ENCODE results near the gene TRMT5. TPM values are rescaled to one million over a fixed set of nuclear protein-coding genes. Genes with fewer than 3 reads are reported as not detected.
A peak's percentile ranks its signal among the peaks of the same experiment; 100 is the strongest.

TRMT5 gene
- 10 to 100 TPM in 2 of 4 donors, 1 to 10 TPM in 2; 5.7 to 14.3 (median 9.8) TPM for total RNA-seq

- Histone ChIP-seq H3K9me3 (no peaks in the 10 kb centered on the region), H3K27ac (peak within 1 kb of the TSS; percentile 77 to 94 (median 86)), H3K27me3 (no peaks in the 10 kb centered on the region), H3K4me1 (peaks cover 0 to 58% (median 24%) of the 10 kb centered on the region in 4 donors), H3K4me3 (peak within 1 kb of the TSS; percentile 69 to 93 (median 84)), H3K36me3 (peaks cover 0 to 20% (median 0%) of the 10 kb centered on the region in 3 donors)
- DNase-seq (ENCODE audit: low spot score in 2 of 2), result peak; percentile 89 to 94
- TF ChIP-seq POLR2A (IDR thresholded peaks at IDR 0.05) (peak in 1 of 2 donors; percentile 44), CTCF (IDR thresholded peaks at IDR 0.05) (peak in 1 of 5 experiments; percentile 54), EP300 (IDR thresholded peaks at IDR 0.05) (peak; percentile 72 to 94)
- WGBS, 2 donors, result 0 to 1% methylated on average over 42 to 59 of the region's 59 CpGs
Observed at GRCh38 chr14:60980811-60981632, at the start of gene TRMT5, which contains the start of gene SLC38A6. Gene TRMT5, minus strand, starts transcription at chr14:60981079. Its CDS starts 106 bp downstream, at chr14:60980973. Gene SLC38A6, plus strand, starts transcription at chr14:60981245. Its CDS starts 33 bp downstream, at chr14:60981278.

GRCh38 chr14:61026526-61026925 lies 45.6 kb upstream of the TRMT5 start:
- H3K36me3 ChIP-seq, result no peaks in the 10 kb centered on the region
- H3K4me1 ChIP-seq, result no peaks in the 10 kb centered on the region
- TF ChIP-seq POLR2A (IDR thresholded peaks at IDR 0.05) (no peak), EP300 (IDR thresholded peaks at IDR 0.05) (no peak), CTCF (IDR thresholded peaks at IDR 0.05) (no peak)
- no peak for DNase-seq (ENCODE audit: low spot score in 2 of 2)
- no peak overlapping the region for H3K4me3 ChIP-seq
- H3K27me3 ChIP-seq, result no peaks in the 10 kb centered on the region
- no peak overlapping the region for H3K27ac ChIP-seq
- WGBS, 2 donors, result 93 to 96% methylated on average over 2 of the region's 2 CpGs
- H3K9me3 ChIP-seq, result no peaks in the 10 kb centered on the region

- WGBS, 2 donors, result 51 to 53% methylated on average over 7 of the region's 7 CpGs
- Histone ChIP-seq H3K27me3 (no peaks in the 10 kb centered on the region), H3K36me3 (no peaks in the 10 kb centered on the region), H3K9me3 (no peaks in the 10 kb centered on the region), H3K4me3 (no peak overlapping the region), H3K4me1 (no peaks in the 10 kb centered on the region), H3K27ac (no peak overlapping the region)
- peak; percentile 68 to 90 (median 79) for TF ChIP-seq CTCF (IDR thresholded peaks at IDR 0.05)
- TF ChIP-seq POLR2A (IDR thresholded peaks at IDR 0.05), result no peak
- TF ChIP-seq EP300 (IDR thresholded peaks at IDR 0.05), result no peak
- peak; percentile 27 to 79 for DNase-seq (ENCODE audit: low spot score in 2 of 2)
Observed at GRCh38 chr14:61025251-61026223, 44.7 kb upstream of the TRMT5 start.

- H3K36me3 ChIP-seq, result peaks cover 0 to 6% (median 0%) of the 10 kb centered on the region in 3 donors
- no peak overlapping the region for H3K4me3 ChIP-seq
- TF ChIP-seq CTCF (IDR thresholded peaks at IDR 0.05) (no peak), EP300 (IDR thresholded peaks at IDR 0.05) (no peak), POLR2A (IDR thresholded peaks at IDR 0.05) (no peak)
- H3K27me3 ChIP-seq, result no peaks in the 10 kb centered on the region
- no peak overlapping the region for H3K27ac ChIP-seq
- DNase-seq (ENCODE audit: low spot score in 2 of 2), result no peak
- no peaks in the 10 kb centered on the region for H3K4me1 ChIP-seq
- WGBS, 2 donors, result 85 to 88% methylated on average over 1 of the region's 1 CpG
- H3K9me3 ChIP-seq, result peaks cover 0 to 7% (median 0%) of the 10 kb centered on the region in 4 donors
Observed at GRCh38 chr14:61019537-61019936, 38.7 kb upstream of the TRMT5 start.

All from tibial nerve (tissue), 4 donors.